Measurements from ENCODE around the gene APBB2. TPM values are rescaled to one million over a fixed set of nuclear protein-coding genes. Genes with fewer than 3 reads are reported as not detected.

Gene APBB2
- total and polyA plus RNA-seq, 10 of the 15 experiments (the other 5 are each of a cell fraction or from before 2014, with no cell fraction given) = 2.7 to 24.6 (median 19.0) TPM

DNA sequence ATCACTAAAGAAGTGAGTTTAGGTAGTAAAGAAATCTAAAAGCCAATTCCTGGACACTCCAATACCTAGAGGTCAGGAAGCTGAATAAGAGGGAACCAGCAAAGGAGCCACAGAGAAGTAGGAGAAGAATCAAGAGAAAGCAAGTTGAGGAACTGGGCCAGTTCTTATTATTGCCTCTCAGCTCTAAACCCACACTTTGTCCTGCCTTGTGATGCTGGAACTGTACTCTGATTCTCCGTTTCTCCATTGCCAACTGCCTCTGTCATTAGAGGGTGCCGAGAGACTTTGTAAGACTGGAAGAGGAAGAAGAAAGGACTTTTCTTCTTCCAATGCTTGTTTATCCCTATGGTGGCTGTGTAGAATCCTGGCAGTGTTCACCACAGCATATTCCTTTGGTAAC lies 426.0 kb downstream of the APBB2 start:
- no peaks in the 10 kb centered on the region for H3K4me1 ChIP-seq (ENCODE audit: control insufficient read depth, insufficient read depth, low read length)
- BruUV-seq (replicated peaks) = no TSS peak
- CTCF ChIA-PET = no interaction called here
- H3K9me3 ChIP-seq (replicated peaks; ENCODE audit: control insufficient read depth, insufficient read depth, low read length) = no peaks in the 10 kb centered on the region
- in situ Hi-C loops (cut with MboI) (no loop called here), intact Hi-C loops (cut with micrococcal nuclease; ENCODE audit: unreplicated experiment) (no loop called here)
- DNase-seq (ENCODE audit: low read depth, low spot score) (no peak), FAIRE-seq (no peak), ATAC-seq (no peak)
- H3K9ac ChIP-seq (ENCODE audit: control insufficient read depth, insufficient read depth, low read length) = no peak overlapping the region
- no peaks in the 10 kb centered on the region for H3K36me3 ChIP-seq (ENCODE audit: control insufficient read depth in 2 of 2, insufficient read depth in 2 of 2, low read length in 1 of 2)
- no peaks in the 10 kb centered on the region for H4K20me1 ChIP-seq (ENCODE audit: control insufficient read depth, insufficient read depth)
- RAD21 ChIA-PET (ENCODE audit: unreplicated experiment) = no interaction called here
- H3K4me2 ChIP-seq (ENCODE audit: control insufficient read depth, insufficient read depth) = no peak overlapping the region
- no peak overlapping the region for H3K4me3 ChIP-seq
- H3K79me2 ChIP-seq (ENCODE audit: control insufficient read depth, insufficient read depth, low read length) = no peaks in the 10 kb centered on the region
- SMC1A ChIA-PET (ENCODE audit: uncharacterized antibody, unreplicated experiment) = no interaction called here
- no peak overlapping the region for H2AFZ ChIP-seq (ENCODE audit: control insufficient read depth, low read depth, low read length)
- POLR2A ChIA-PET = no interaction called here
- WGBS (ENCODE audit: insufficient coverage, insufficient replicate concordance, low lambda C conversion rate, missing lambda C conversion rate) = 27% methylated on average over 2 of the region's 2 CpGs
- no peak overlapping the region for H3K27ac ChIP-seq (ENCODE audit: control insufficient read depth, insufficient read depth)
- no peaks in the 10 kb centered on the region for H3K27me3 ChIP-seq (replicated peaks in 1 of 2; ENCODE audit: control insufficient read depth in 2 of 2, insufficient read depth in 2 of 2, low read length in 1 of 2)
- TF ChIP-seq CHD4 (IDR thresholded peaks at IDR 0.05) (no peak), CREM (IDR thresholded peaks at IDR 0.05; ENCODE audit: low read depth) (no peak), ASH2L (IDR thresholded peaks at IDR 0.05; ENCODE audit: borderline replicate concordance, low read depth) (no peak), SUPT20H (IDR thresholded peaks at IDR 0.05; ENCODE audit: borderline replicate concordance, control insufficient read depth, low read depth, low read length) (no peak), ZNF384 (IDR thresholded peaks at IDR 0.05; ENCODE audit: borderline replicate concordance, low read depth, low read length) (no peak), SPI1 (IDR thresholded peaks at IDR 0.05; ENCODE audit: borderline replicate concordance, insufficient read depth, low read depth, low read length) (no peak), FOXM1 (IDR thresholded peaks at IDR 0.05; ENCODE audit: low read depth, low read length) (no peak), PML (IDR thresholded peaks at IDR 0.05; ENCODE audit: low read length) (no peak), TCF3 (IDR thresholded peaks at IDR 0.05; ENCODE audit: borderline replicate concordance, insufficient read depth, low read depth, low read length) (no peak), EZH2 (IDR thresholded peaks at IDR 0.05; ENCODE audit: borderline replicate concordance, control insufficient read depth, low read depth, low read length) (no peak), TAF1 (IDR thresholded peaks at IDR 0.05; ENCODE audit: borderline replicate concordance, low read depth, low read length) (no peak), MEF2B (IDR thresholded peaks at IDR 0.05; ENCODE audit: partially characterized antibody, poor library complexity, severe bottlenecking) (no peak), NR2C1 (IDR thresholded peaks at IDR 0.05) (no peak)
- TF ChIP-seq, protein P1, sequence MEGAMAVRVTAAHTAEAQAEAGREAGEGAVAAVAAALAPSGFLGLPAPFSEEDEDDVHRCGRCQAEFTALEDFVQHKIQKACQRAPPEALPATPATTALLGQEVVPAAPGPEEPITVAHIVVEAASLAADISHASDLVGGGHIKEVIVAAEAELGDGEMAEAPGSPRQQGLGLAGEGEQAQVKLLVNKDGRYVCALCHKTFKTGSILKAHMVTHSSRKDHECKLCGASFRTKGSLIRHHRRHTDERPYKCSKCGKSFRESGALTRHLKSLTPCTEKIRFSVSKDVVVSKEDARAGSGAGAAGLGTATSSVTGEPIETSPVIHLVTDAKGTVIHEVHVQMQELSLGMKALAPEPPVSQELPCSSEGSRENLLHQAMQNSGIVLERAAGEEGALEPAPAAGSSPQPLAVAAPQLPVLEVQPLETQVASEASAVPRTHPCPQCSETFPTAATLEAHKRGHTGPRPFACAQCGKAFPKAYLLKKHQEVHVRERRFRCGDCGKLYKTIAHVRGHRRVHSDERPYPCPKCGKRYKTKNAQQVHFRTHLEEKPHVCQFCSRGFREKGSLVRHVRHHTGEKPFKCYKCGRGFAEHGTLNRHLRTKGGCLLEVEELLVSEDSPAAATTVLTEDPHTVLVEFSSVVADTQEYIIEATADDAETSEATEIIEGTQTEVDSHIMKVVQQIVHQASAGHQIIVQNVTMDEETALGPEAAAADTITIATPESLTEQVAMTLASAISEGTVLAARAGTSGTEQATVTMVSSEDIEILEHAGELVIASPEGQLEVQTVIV (IDR thresholded peaks at IDR 0.05; ENCODE audit: borderline replicate concordance, partially characterized antibody) = no peak
- TF ChIP-seq, protein P2, sequence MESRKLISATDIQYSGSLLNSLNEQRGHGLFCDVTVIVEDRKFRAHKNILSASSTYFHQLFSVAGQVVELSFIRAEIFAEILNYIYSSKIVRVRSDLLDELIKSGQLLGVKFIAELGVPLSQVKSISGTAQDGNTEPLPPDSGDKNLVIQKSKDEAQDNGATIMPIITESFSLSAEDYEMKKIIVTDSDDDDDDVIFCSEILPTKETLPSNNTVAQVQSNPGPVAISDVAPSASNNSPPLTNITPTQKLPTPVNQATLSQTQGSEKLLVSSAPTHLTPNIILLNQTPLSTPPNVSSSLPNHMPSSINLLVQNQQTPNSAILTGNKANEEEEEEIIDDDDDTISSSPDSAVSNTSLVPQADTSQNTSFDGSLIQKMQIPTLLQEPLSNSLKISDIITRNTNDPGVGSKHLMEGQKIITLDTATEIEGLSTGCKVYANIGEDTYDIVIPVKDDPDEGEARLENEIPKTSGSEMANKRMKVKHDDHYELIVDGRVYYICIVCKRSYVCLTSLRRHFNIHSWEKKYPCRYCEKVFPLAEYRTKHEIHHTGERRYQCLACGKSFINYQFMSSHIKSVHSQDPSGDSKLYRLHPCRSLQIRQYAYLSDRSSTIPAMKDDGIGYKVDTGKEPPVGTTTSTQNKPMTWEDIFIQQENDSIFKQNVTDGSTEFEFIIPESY (IDR thresholded peaks at IDR 0.05) = no peak
- TF ChIP-seq, protein P3, sequence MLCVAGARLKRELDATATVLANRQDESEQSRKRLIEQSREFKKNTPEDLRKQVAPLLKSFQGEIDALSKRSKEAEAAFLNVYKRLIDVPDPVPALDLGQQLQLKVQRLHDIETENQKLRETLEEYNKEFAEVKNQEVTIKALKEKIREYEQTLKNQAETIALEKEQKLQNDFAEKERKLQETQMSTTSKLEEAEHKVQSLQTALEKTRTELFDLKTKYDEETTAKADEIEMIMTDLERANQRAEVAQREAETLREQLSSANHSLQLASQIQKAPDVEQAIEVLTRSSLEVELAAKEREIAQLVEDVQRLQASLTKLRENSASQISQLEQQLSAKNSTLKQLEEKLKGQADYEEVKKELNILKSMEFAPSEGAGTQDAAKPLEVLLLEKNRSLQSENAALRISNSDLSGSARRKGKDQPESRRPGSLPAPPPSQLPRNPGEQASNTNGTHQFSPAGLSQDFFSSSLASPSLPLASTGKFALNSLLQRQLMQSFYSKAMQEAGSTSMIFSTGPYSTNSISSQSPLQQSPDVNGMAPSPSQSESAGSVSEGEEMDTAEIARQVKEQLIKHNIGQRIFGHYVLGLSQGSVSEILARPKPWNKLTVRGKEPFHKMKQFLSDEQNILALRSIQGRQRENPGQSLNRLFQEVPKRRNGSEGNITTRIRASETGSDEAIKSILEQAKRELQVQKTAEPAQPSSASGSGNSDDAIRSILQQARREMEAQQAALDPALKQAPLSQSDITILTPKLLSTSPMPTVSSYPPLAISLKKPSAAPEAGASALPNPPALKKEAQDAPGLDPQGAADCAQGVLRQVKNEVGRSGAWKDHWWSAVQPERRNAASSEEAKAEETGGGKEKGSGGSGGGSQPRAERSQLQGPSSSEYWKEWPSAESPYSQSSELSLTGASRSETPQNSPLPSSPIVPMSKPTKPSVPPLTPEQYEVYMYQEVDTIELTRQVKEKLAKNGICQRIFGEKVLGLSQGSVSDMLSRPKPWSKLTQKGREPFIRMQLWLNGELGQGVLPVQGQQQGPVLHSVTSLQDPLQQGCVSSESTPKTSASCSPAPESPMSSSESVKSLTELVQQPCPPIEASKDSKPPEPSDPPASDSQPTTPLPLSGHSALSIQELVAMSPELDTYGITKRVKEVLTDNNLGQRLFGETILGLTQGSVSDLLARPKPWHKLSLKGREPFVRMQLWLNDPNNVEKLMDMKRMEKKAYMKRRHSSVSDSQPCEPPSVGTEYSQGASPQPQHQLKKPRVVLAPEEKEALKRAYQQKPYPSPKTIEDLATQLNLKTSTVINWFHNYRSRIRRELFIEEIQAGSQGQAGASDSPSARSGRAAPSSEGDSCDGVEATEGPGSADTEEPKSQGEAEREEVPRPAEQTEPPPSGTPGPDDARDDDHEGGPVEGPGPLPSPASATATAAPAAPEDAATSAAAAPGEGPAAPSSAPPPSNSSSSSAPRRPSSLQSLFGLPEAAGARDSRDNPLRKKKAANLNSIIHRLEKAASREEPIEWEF (IDR thresholded peaks at IDR 0.05; ENCODE audit: insufficient replicate concordance, low read depth, low read length) = no peak
